Endothelial cell of umbilical vein (primary cell): ENCODE data around the gene GPR37L1.

ENCODE experiments used
- CTCF ChIP-seq, 2 donors: IDR thresholded peaks; 1 replicate in 1 of 2; 2 replicates in 1 of 2; pipeline ENCODE4 v1.5.1; 2011; ENCODE audit warnings: low read length in 2 of 2, mild to moderate bottlenecking in 2 of 2, moderate library complexity in 2 of 2, control low read depth in 1 of 2, inconsistent platforms in 1 of 2, low read depth in 1 of 2; ENCODE audit not compliant: insufficient read depth in 1 of 2; ENCODE audit errors: extremely low read depth in 1 of 2
- EZH2 ChIP-seq: IDR thresholded peaks from 2 replicates; pipeline ENCODE4 v1.6.1; 2012; ENCODE audit warnings: borderline replicate concordance, low read depth, mild to moderate bottlenecking, moderate library complexity, low read length, inconsistent platforms; ENCODE audit not compliant: severe bottlenecking
- FOS ChIP-seq: IDR thresholded peaks from 2 replicates; pipeline ENCODE4 v1.6.1; 2011; ENCODE audit warnings: mild to moderate bottlenecking, low read length, moderate library complexity, borderline replicate concordance; ENCODE audit not compliant: insufficient read depth
- GATA2 ChIP-seq: IDR thresholded peaks from 2 replicates; pipeline ENCODE4 v1.7.0; 2011; ENCODE audit warnings: low read depth, mild to moderate bottlenecking, moderate library complexity, mixed read lengths, low read length; ENCODE audit not compliant: insufficient read length, insufficient read depth
- JUN ChIP-seq: IDR thresholded peaks from 2 replicates; pipeline ENCODE4 v1.6.1; 2011; ENCODE audit warnings: borderline replicate concordance, low read depth; ENCODE audit not compliant: insufficient read length, insufficient read depth
- MAX ChIP-seq: IDR thresholded peaks from 2 replicates; pipeline ENCODE4 v1.6.1; 2011; ENCODE audit not compliant: insufficient read depth, insufficient read length
- MYC ChIP-seq: IDR thresholded peaks from one replicate; pipeline ENCODE4 v1.6.1; 2011; ENCODE audit warnings: mild to moderate bottlenecking, low read depth, low read length
- POLR2A ChIP-seq: IDR thresholded peaks from 2 replicates; pipeline ENCODE4 v1.6.1; 2012; ENCODE audit warnings: low read depth, mild to moderate bottlenecking, control low read depth, low read length
- POLR2AphosphoS5 ChIP-seq: IDR thresholded peaks from 2 replicates; pipeline ENCODE4 v1.6.1; 2012; ENCODE audit warnings: low read depth, mild to moderate bottlenecking, control low read depth, low read length, moderate library complexity; ENCODE audit not compliant: insufficient read depth

GRCh38 chr1:202113690-202114300 lies 8.9 kb upstream of the GPR37L1 start:
- TF ChIP-seq CTCF (IDR thresholded peaks at IDR 0.05; ENCODE audit: extremely low read depth in 1 of 2, insufficient read depth in 1 of 2, low read depth in 1 of 2, low read length in 2 of 2) (no peak), POLR2A (no peak), EZH2 (no peak), JUN (no peak), MYC (no peak), MAX (no peak), FOS (no peak), POLR2AphosphoS5 (no peak), GATA2 (no peak)
